Endothelial cell of umbilical vein (primary cell): Measurements from ENCODE around the gene TTC24. TPM values are rescaled to one million over a fixed set of nuclear protein-coding genes. Genes with fewer than 3 reads are reported as not detected.

ENCODE experiments used
- BruUV-seq: library from RNA; stranded (reverse); fragments of 400-500 nt; replicated peaks from 2 replicates; lab custom pipeline; 2021; lab: Mats Ljungman, UMichigan
- CTCF ChIA-PET: fragments of 300-600, 350-600 bp; sonication (Branson Sonifier 250); formaldehyde crosslinking; loops from one replicate; lab custom pipeline; 2021; ENCODE audit warnings: antibody characterized with exemption, inconsistent platforms; lab: Charles Lee
- POLR2A ChIA-PET: fragments of 300-600, 350-600 bp; sonication (Branson Sonifier 250); formaldehyde crosslinking; loops from one replicate; lab custom pipeline; 2021; ENCODE audit warnings: antibody characterized with exemption, inconsistent platforms; lab: Charles Lee
- DNase-seq: peaks from one replicate; pipeline ENCODE4 v3.0.0-alpha.2; 2011; ENCODE audit warnings: low read depth, low spot score
- FAIRE-seq: peaks from 2 replicates; lab custom pipeline; 2011; peaks lifted over from hg19 to GRCh38; lab: Jason Lieb, UNC
- H2AFZ ChIP-seq: 2 replicates; pipeline ENCODE4 v1.6.0; 2012; ENCODE audit warnings: low read depth, low read length, control low read depth, inconsistent platforms
- H3K27ac ChIP-seq: 2 replicates; pipeline ENCODE4 v1.5.1; 2011; ENCODE audit warnings: low read depth, mild to moderate bottlenecking, control low read depth, low read length, moderate library complexity; ENCODE audit not compliant: insufficient read depth
- H3K27me3 ChIP-seq, 2 experiments: 2 replicates each; pipeline versions ENCODE4 v1.6.0 to v1.6.1; 2011; ENCODE audit warnings: low read length in 2 of 2, mixed read lengths in 1 of 2; ENCODE audit not compliant: control insufficient read depth in 2 of 2, insufficient read depth in 2 of 2
- H3K36me3 ChIP-seq, 2 experiments: 2 replicates in 1 of 2; 3 replicates in 1 of 2; pipeline ENCODE4 v1.5.1; 2011; ENCODE audit warnings: low read length in 2 of 2, mild to moderate bottlenecking in 1 of 2, moderate library complexity in 1 of 2; ENCODE audit not compliant: control insufficient read depth in 2 of 2, insufficient read depth in 2 of 2; ENCODE audit errors: extremely low read depth in 1 of 2
- H3K4me1 ChIP-seq: 3 replicates; pipeline ENCODE4 v1.5.1; 2011; ENCODE audit warnings: mild to moderate bottlenecking, low read length; ENCODE audit not compliant: control insufficient read depth, insufficient read depth; ENCODE audit errors: extremely low read depth
- H3K4me2 ChIP-seq: 2 replicates; pipeline ENCODE4 v1.6.1; 2011; ENCODE audit warnings: low read length, control low read depth, mixed read lengths; ENCODE audit not compliant: insufficient read depth
- H3K4me3 ChIP-seq, 3 experiments: fragments of 200-600 bp in 1 of 3; sonication (generic), shearing (Covaris generic) in 1 of 3; replicated peaks in 1 of 3; 2 replicates each; pipeline ENCODE4 v1.5.1; 2011 to 2016; ENCODE audit warnings: control low read depth in 3 of 3, low read length in 3 of 3, mild to moderate bottlenecking in 2 of 3, inconsistent platforms in 1 of 3, low read depth in 1 of 3, moderate library complexity in 1 of 3; ENCODE audit not compliant: insufficient read depth in 1 of 3
- H3K79me2 ChIP-seq: 2 replicates; pipeline ENCODE4 v1.6.0; 2012; ENCODE audit warnings: low read length, inconsistent platforms; ENCODE audit not compliant: control insufficient read depth, insufficient read depth
- H3K9ac ChIP-seq: replicated peaks from 2 replicates; pipeline ENCODE3; 2011; ENCODE audit warnings: low read length, control low read depth; ENCODE audit not compliant: insufficient read depth; ENCODE audit errors: extremely low read depth
- H3K9me1 ChIP-seq: replicated peaks from 3 replicates; pipeline ENCODE4 v1.6.0; 2011; ENCODE audit warnings: mild to moderate bottlenecking, low read length; ENCODE audit not compliant: control insufficient read depth, insufficient read depth; ENCODE audit errors: extremely low read depth
- H3K9me3 ChIP-seq: replicated peaks from 2 replicates; pipeline ENCODE4 v1.5.1; 2012; ENCODE audit warnings: low read length, inconsistent platforms; ENCODE audit not compliant: control insufficient read depth, insufficient read depth
- H4K20me1 ChIP-seq: replicated peaks from 2 replicates; pipeline ENCODE3; 2011; ENCODE audit warnings: mild to moderate bottlenecking, low read length; ENCODE audit not compliant: control insufficient read depth, insufficient read depth; ENCODE audit errors: extremely low read depth
- CTCF ChIP-seq, 2 donors: IDR thresholded peaks; 1 replicate in 1 of 2; 2 replicates in 1 of 2; pipeline ENCODE4 v1.5.1; 2011; ENCODE audit warnings: low read length in 2 of 2, mild to moderate bottlenecking in 2 of 2, moderate library complexity in 2 of 2, control low read depth in 1 of 2, inconsistent platforms in 1 of 2, low read depth in 1 of 2; ENCODE audit not compliant: insufficient read depth in 1 of 2; ENCODE audit errors: extremely low read depth in 1 of 2
- EZH2 ChIP-seq: IDR thresholded peaks from 2 replicates; pipeline ENCODE4 v1.6.1; 2012; ENCODE audit warnings: borderline replicate concordance, low read depth, mild to moderate bottlenecking, moderate library complexity, low read length, inconsistent platforms; ENCODE audit not compliant: severe bottlenecking
- FOS ChIP-seq: IDR thresholded peaks from 2 replicates; pipeline ENCODE4 v1.6.1; 2011; ENCODE audit warnings: mild to moderate bottlenecking, low read length, moderate library complexity, borderline replicate concordance; ENCODE audit not compliant: insufficient read depth
- GATA2 ChIP-seq: IDR thresholded peaks from 2 replicates; pipeline ENCODE4 v1.7.0; 2011; ENCODE audit warnings: low read depth, mild to moderate bottlenecking, moderate library complexity, mixed read lengths, low read length; ENCODE audit not compliant: insufficient read length, insufficient read depth
- JUN ChIP-seq: IDR thresholded peaks from 2 replicates; pipeline ENCODE4 v1.6.1; 2011; ENCODE audit warnings: borderline replicate concordance, low read depth; ENCODE audit not compliant: insufficient read length, insufficient read depth
- MAX ChIP-seq: IDR thresholded peaks from 2 replicates; pipeline ENCODE4 v1.6.1; 2011; ENCODE audit not compliant: insufficient read depth, insufficient read length
- MYC ChIP-seq: IDR thresholded peaks from one replicate; pipeline ENCODE4 v1.6.1; 2011; ENCODE audit warnings: mild to moderate bottlenecking, low read depth, low read length
- POLR2A ChIP-seq: IDR thresholded peaks from 2 replicates; pipeline ENCODE4 v1.6.1; 2012; ENCODE audit warnings: low read depth, mild to moderate bottlenecking, control low read depth, low read length
- POLR2AphosphoS5 ChIP-seq: IDR thresholded peaks from 2 replicates; pipeline ENCODE4 v1.6.1; 2012; ENCODE audit warnings: low read depth, mild to moderate bottlenecking, control low read depth, low read length, moderate library complexity; ENCODE audit not compliant: insufficient read depth
- dilution Hi-C: fragments of 300-500 bp; cut with MboI; formaldehyde crosslinking; loops from one replicate; pipeline ENCODE4 v1.15.0; 2019; ENCODE audit warnings: low sequenced_read_pairs; ENCODE audit not compliant: extremely low pct_ligation_motif_present
- intact Hi-C: fragments of 100-400 bp; cut with micrococcal nuclease; formaldehyde crosslinking; loops from one replicate; pipeline ENCODE4 v1.10.0; 2022
- polyA plus RNA-seq, 4 experiments: library from polyadenylated mRNA; depleted of rRNA in 3 of 4; stranded (reverse) in 3 of 4; unstranded in 1 of 4; fragments of >200 nt; gene quantifications; 2 replicates each; pipeline versions ENCODE4 v1.2.1 to v1.2.3, GENCODE V29; 2011 to 2012; ENCODE audit warnings: missing spikeins in 1 of 4
- total RNA-seq: library from RNA; stranded (reverse); gene quantifications from 2 replicates; pipeline ENCODE4 v1.2.3, GENCODE V29; 2021

Gene TTC24
- total and polyA plus RNA-seq, 2 donors (not counting 3 experiments of a cell fraction or from before 2014, with no cell fraction given), result not detected

- POLR2A ChIA-PET, result no interaction called here
- no peak overlapping the region for H2AFZ ChIP-seq
- intact Hi-C loops, result no loop called here
Observed at GRCh38 chr1:156598731-156599432, 19.4 kb downstream of the TTC24 start.

More at GRCh38 chr1:156598731-156599432, 19.4 kb downstream of the TTC24 start:
- H3K4me1 ChIP-seq, result peaks cover 10% of the 10 kb centered on the region
- no peaks in the 10 kb centered on the region for H3K9me1 ChIP-seq
- no peaks in the 10 kb centered on the region for H4K20me1 ChIP-seq
- CTCF ChIA-PET, result interaction anchor here (1.0 to 1.8 kb wide), 6 partner anchors 8 to 213 kb away, joined by 3 to 5 read pairs (median 3); partner anchors contain the start of gene NAXE
- no peaks in the 10 kb centered on the region for H3K9me3 ChIP-seq
- no peak overlapping the region for H3K4me2 ChIP-seq
- H3K36me3 ChIP-seq, result peaks cover 0 to 29% of the 10 kb centered on the region in 2 experiments
- BruUV-seq, result no TSS peak
- H3K9ac ChIP-seq, result no peak overlapping the region
- TF ChIP-seq POLR2A (no peak), EZH2 (no peak), MYC (no peak), MAX (no peak), FOS (no peak), GATA2 (no peak), CTCF (IDR thresholded peaks at IDR 0.05; ENCODE audit: extremely low read depth in 1 of 2, insufficient read depth in 1 of 2, low read depth in 1 of 2, low read length in 2 of 2) (no peak), POLR2AphosphoS5 (no peak), JUN (no peak)
- no peak for FAIRE-seq
- dilution Hi-C loops, result no loop called here
- H3K79me2 ChIP-seq, result peaks cover 19% of the 10 kb centered on the region
- no peak overlapping the region for H3K4me3 ChIP-seq
- DNase-seq, result no peak
- H3K27me3 ChIP-seq, result no peaks in the 10 kb centered on the region
- H3K27ac ChIP-seq, result no peak overlapping the region
